GM21423 (cell line): ENCODE data around the gene EMD.

ENCODE experiments used
- ATAC-seq: cut with Tn5 transposase; IDR thresholded peaks from one replicate; pipeline ENCODE4 v1.9.1; 2021; ENCODE audit warnings: mild to moderate bottlenecking, moderate library complexity; ENCODE audit not compliant: unreplicated experiment

EMD gene

DNA sequence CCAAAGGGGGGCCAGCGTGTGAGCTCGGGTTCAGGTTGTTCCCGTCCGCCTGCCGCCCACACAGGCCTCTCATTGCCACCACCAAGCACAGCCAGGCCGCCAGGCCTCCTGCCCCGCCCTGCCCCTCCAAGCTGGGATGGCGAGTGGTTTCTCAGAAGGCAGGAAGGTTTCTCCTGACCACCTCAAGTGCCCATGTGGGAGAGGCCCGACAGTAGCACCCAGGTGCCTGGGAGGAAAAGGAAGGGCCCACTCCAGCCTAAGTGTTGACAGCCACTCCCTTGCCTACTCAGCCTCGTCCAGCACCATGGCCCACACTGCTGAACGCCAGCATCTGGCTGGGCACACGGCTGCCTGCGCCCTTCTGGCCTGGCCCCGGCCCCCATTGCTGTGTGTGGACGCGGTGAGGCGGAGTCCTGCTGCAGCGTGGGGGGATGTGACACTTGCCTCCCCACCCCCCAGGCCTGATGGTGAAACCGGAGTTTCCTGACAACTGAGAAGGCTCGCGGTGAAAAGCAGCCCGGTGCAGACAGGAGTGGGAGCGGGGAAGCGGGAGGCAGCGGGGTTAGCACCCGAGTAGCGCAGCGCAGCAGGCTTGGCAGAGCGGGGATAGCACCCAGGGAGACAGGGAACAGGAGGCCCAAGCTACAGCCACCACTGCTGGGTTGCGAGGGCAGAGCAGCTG is 23.9 kb upstream of the EMD start:
- ATAC-seq, result no peak

DNA sequence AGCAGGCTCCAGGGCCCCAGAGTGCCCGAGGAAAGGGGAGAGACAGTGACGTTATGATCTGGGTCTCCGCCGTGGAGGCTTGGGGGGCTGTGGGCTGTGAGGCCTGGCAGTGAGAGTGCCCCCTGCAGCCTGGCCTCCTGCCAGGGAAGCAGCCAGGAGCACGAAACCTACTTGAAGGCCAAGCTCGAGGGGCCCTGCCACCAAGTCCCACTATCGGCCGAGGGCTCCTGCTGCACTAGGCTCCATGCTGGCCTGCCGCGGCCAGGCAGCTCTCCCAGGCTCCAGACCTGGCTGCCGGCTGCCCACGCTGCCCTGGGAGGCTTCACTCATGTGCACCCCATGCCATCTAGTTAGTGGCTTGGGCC is 23.3 kb upstream of the EMD start:
- no peak for ATAC-seq

DNA sequence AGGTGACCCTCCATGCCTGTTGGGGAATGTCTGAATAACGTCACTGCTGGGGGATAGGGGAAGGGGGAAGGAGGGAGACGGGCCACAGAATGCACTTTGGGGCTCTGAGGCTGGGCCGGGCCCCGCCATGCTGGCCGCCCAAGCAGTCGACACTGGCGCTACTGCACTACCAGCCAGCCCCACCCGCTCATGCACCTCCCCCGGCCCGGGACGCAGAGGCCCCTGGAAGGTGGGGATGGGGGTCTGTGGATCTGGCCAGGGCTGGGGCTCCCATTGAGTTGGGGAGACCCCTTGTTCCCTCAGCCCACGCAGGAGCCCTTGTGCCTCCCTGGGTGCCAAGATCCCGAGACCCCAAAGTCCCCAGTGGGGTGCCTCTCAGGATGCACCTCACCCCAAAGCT is 22.5 kb upstream of the EMD start:
- ATAC-seq, result no peak

DNA sequence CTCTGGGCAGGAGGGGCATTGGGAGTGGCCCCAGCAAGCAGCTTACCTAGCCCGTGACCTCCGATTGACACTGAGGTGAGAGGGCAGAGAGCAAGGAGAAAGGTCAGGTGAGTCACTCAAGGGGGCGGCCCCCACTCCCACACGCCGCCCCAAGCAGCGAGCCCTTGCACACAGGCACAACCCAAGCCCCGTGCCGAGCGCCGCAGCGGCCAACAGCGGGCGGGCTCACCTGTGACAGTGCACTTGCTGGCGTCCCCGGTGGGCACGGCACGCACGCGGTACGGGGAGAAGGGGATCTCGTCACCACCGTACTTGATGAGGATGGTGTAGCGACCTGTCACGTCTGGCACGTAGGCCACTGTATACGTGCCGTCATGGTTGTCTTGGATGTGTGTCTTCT is 21.9 kb upstream of the EMD start:
- no peak for ATAC-seq

DNA sequence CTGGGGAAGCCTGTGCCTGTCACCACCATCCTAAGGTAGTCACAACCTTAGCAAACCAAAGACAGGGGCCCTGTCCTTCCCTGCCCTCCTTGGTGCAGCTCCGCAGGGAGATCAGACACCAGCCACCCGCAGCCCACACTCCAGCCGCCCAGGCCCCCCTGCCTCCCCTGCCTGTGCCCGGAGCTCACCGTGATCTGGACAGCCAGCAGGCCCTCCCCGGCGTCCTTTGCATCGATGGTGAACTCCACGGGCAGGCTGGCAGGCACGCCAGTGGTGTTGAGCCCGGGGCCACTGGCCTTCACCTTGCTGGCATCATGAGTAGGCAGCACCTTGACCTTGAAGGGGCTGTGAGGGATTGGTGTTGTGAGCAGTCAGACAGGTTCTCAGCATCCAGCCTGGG is 21.1 kb upstream of the EMD start:
- ATAC-seq, result no peak

DNA sequence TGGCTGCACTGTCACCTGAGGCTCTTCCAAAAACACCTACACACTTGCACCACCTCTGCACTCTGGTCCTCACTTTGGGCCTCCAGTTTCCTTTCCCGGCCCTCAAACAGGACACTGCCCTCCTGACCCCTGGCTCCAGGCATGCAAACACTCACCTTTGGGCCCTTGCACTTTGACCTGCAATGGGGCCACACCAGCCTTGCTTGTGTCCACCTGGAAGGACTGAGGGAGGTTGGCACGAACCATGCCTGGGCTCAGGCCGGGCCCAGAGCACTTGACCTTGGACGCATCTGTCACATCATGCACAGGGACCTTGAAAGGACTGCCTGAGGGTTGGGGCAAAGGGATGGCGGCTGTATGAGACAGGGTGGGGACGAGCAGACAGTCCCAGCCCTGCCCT is 20.3 kb upstream of the EMD start:
- no peak for ATAC-seq

DNA sequence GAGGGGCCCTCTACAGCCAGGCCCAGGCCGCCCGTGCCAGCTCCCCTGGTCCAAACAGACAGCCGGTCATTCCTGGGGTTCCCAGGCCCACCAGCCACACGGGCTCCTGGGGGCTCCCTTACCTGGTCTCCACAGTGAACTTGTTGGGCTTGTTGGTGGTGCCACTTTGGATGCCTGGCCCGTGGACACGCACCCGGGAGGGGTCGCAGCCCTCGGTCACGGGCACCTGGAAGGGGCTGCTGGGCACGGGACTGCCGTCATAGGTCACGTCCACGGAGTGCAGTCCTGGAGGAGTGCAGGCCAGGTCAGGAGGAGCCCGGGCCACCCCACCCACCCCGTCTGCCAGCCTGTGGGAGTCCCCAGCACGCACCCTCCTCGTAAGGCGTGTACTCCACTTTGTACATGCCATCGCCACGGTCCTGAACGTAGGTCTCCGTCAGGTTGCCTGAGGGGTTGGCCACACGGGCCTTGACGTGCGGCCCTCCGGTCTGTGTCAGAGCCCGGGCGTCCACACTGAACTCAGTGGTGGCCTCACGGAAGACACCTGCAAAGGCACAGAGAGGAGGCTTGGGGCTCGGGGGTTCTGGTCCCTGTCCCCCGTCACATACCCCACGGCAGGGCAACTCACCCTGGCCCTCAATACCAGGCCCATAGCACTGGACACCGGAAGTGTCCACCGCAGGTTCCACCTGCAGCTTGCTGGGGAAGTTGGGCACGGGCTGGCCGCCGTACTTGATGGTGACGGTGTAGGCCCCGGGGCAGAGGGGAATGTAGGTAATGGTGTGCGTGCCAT is 19.5 kb upstream of the EMD start:
- no peak for ATAC-seq

DNA sequence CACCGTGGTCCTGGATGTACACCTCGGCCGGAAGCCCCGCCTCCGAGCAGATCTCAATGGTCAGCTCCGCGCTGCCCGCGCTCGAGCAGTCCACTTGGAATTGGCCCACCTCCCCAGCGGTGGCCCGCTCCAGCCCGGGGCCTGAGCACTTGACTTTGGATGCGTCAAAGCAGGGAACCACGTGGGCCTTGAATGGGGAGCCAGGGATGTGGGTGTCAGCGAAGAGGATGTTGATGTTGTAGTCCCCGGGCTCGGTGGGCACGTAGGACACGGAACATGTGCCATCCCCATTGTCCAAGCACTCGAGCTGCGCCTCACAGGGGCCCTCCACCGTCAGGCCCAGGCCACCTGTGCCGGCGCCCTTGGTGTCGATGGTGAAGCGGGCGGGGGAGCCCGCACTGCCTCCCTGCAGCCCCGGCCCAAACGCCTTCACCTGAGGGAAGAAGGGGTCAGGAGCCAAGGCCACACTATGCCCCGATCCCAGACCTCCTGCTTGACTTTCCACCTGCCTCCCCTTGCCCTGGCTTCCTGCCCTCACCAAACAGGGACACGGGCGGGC is 18.9 kb upstream of the EMD start:
- no peak for ATAC-seq

DNA sequence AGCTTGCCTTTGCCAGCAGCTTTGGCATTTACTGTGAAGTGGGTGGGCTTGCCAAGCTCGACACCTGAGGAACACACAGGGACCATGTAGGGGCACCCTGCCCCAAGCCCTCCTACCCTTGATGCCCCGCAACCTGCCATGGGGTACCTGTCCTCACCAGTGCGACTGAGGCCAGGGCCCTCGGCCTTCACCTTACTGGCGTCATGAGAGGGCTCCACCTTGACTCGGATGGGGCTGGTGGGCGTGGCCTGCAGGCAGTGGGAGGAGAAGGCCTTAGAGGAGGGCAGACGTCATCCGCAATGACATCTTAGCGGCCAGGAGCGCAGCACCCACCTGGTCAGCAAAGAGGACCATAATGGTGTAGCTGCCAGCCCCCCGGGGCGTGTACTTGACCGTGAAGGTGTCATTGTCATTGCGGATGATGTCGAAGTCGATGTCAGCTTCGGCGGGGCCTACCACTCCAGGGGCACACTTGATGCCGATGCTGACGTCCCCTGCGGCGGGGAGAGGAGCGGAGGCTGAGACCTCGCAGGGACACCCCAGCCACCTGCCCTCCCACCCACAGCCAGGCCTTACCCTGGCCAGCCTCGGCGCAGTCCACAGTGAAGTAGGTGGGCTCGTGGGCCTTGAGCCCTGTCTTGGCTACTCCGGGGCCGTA is 16.9 kb upstream of the EMD start:
- ATAC-seq, result no peak

DNA sequence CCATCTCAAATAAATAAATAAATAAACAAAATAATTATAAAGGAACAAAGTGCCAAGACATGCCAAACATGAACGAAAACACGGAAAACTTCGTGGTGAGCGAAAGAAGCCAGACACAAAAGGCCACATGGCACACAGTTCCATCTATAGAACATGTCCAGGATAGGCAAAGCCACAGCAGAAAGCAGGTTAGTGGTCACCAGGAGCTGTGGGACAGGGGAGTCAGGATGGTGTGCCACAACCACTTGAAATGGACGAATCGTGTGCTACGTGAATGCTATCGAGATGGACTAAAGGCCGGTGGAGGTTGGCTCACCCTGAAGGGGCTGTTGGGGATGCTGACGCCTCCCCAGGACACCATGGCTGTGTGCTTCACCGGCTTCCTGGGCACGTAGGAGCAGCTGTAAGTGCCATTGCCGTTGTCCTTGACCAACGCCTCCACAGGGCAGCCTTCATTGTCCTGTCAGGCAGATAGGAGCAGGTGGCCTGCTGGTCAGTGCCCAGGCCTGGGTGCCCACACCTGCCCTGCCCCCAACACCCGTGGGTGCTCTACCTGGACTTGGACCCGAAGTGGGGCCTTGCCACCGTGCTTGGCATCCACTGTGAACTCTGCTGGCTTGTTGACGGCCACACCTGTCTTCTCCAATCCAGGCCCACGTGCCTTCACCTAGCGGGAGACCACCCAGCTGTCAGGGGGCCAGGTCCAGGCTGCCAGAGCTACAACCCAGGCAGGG is 15.2 kb upstream of the EMD start:
- ATAC-seq, result no peak

DNA sequence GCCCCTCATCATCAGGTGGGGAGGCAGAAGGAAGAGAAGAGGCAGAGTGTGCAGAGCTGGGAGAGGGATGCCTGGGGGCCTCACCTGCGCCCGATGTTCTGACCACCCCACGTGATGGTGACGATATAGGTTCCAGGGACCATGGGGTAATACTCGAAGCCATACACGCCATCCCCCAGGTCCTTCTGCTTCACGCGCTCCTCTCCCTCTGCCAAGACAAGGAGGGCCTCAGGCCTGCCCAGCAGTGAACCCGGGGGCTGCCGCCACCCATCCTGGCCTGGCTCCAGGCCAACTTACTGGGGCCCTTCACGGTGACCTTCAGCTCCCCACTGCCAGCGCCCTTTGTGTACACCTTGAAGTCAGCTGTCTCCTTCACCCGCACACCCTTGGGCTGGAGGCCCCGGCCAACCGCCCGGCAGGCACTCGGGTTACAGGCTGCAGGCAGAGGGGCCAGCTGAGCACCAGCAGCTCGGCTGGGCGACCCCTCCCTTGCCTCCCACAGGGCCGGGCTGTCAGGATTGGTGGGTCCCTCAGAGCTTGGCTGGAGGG is 14.0 kb upstream of the EMD start:
- ATAC-seq, result no peak

DNA sequence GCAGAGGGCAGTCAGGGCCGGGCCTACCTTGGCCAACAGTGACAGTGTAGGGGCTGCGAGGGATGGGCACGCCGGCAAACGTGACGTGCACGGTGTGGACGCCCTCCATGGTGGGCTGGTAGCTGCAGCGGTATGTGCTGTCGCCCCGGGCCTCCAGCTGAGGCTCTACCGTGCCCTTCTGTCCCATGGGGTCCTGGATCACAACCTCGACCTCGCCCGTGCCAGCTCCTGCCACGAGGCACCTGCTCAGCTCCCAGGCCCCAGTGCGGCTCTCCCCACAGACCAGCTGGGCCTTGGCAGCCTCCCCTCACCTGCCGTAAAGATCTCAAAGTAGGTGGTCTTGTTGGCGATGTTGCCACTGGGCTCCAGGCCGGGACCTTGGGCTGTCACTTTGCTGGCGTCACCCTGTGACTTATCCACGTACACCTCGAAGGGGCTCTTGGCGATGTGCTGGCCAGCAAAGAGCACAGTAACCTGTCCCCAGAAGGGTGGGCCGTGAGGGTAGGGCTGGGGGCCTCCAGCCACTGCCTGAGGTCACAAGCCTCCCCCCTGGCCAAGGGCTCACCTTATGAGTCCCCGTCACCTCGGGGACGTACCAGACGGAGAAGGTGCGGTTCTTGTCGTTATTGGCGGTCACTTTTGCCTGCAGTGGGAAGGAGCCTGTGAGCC is 13.0 kb upstream of the EMD start:
- no peak for ATAC-seq

DNA sequence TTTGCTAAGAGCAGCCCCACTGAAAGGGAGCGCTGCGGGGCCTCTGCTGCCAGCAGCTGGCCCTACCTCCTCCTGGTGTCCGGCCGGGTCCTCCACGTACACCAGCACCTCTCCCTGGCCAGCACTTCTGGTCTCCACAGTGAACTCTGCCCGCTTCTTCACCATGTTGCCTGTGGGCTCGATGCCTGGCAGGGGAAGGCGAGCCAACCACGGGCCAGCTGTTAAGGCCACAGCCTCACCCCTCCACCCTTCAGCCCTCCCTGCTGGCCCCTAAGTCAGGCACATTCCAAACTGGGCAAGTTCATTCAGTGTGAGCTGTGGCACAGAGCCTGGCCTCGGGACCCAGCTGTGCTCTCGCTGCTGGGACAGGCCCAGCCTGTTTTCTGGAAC is 12.4 kb upstream of the EMD start:
- ATAC-seq, result no peak

DNA sequence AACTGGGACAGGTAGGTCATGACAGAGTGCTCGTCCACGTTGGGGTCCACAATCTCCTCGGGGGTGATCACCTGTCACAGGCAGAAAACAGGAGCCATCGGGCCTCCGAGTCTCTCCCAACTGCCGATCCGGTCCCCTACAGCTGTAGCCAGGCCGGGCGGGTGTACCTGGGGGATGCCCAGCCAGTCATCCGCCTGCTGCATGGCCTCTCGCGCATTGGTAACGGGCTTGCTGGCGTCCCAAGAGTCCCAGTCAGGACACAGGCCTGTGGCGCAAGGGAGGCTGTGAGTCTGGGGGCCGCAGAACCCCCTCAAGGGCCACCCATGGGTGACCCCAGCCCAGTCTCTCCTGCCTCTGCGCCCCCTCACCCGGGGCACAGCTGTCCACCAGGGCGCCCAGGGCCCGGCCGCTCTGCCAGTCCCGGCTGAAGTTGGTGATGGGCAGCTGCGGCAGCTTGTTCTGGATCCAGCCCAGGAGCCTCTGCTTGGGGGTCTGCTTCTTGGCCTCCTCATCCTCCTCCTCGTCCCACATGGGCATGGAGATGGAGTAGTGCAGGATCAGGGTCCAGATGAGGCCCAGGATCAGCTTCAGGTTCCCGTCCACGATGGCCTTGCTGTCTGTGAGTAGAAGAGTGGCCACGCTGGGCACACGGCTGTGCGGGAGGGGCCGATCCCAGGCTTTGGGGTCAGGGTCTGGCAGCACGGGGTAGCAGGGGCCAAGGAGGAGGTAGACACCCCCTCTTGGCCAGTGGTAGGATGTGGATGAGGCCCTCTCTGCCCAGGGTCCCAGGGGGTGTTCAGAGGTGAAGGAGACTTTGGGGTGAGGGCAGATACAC is 11.4 kb upstream of the EMD start:
- ATAC-seq, result no peak

DNA sequence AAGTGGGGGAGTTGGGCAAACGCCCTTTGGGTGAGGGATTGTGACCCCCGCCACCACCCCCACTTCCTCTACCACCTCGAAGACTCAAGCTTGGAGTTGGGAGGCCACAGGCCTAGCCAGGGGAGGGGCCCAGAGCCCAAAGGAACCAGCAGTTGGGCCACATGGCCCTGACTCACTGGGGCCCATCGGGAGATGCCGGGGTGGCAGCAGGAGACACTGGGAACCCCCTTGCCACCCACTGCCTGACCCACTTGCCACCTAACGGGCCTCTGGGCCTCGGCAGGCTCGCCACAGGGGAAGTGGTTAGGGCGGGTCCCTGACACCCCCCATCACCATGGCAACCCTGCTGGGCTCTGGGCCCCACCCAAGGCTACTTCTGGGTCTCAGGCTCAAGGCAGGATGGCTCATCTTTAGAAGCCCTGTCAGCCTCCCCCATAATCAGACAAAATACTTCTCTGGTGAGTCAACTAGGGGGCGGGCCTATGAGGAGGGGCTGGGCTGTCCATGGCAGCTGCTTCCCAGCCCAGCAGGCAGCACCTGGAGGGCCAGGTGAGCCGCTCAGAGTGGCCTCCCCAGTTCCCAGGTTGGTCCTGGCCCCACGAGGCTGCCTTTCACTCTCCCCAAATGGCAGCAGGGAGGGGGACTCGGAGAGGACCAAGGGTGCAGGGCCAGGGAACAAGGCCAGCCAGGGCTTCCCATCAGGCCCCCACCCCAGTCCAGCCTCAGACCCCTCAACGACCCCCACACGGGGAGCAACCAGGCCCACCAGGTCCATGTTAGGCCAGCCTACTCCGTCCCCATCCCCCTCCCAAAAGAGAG is 10.3 kb upstream of the EMD start:
- peak; percentile 32 for ATAC-seq

DNA sequence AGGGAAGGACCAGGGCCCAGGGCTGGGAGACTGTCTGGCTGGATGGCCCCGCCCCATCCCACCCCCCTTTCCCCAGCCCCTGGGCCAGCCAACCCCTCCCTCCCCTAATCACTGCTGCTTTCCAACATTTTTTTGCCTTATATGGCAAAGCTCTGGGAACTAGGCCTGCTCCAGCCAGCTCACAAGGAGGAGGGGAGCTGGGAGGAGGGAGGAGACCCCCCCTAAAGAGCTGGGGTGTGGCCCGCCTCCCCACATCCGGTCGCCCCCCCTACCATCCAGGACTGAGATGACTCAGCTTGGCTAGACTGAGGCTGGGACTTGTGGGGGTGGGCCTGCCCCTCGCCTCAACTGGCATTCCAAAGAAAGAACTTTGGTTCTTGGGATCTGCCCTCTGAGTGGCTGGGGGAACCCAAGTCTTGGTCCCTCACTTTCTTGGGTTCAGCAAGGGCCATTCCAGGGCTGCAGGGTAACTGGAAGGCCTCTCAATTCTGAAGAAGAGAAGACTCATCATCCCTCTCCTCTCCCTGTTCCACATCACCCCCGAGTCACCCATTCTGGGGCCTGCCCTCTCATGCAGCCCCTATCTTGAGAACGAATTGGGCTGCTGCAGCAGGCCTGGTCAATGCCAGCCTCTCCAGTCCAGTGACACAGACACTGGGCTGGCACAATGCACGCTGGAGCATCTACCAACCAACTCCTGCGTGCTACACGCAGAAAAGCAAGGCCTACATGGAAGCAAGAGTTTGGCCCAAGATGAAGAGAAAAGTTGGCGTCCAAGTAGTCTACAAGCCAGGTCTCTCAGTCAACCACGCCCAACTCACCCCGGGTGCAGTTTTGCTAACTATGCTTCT is 9.4 kb upstream of the EMD start:
- no peak for ATAC-seq

DNA sequence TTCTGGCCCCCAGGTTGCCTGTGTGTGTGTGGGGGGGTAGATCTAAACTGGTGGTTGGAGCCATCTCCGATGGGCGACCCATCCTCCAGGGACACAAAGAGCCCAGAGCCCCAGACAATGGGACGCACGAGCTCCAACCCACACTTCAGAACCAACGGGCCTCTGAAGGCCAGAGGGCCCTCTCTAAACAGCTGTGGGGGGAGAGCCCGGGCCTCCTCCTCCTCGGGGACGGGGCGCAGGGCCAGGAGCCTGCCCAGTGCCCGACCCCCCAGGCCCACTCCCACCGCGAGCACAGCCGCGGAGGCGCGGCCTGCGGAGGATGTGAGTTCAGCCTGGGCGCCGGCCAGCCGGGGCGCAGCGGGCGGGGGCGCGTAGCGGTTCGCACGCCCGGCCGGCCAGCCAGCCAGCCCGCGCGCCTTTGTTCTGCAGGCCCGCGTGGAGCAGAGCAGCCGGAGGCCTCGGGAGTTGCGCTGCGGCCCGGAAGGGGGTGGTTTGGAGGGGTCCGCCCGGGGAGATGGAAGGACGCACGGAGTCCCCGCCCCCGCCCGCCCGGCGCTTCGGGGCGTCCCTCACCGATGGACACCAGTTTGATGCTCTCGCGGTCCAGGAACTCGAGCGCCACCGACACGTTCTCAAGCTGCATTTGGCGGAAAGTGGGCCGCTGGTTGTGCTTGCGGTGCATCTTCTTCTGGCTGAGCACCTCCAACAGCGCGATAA is 8.6 kb upstream of the EMD start:
- ATAC-seq, result no peak
